Hepatic stellate cell (primary cell): Measurements from ENCODE around the gene EFEMP2.

Experiments used
- DNase-seq: peaks from one replicate; pipeline ENCODE4 v3.0.0; 2011; ENCODE audit warnings: low spot score

The EFEMP2 gene

GRCh38 chr11:65826984-65827735 lies 45.4 kb downstream of the EFEMP2 start:
- DNase-seq: no peak

GRCh38 chr11:65822776-65823528 lies 49.6 kb downstream of the EFEMP2 start:
- no peak for DNase-seq

- DNase-seq: no peak
Observed at GRCh38 chr11:65821107-65821506, 51.5 kb downstream of the EFEMP2 start.

GRCh38 chr11:65817835-65818680 lies 54.5 kb downstream of the EFEMP2 start:
- DNase-seq: peak; percentile 88

DNA sequence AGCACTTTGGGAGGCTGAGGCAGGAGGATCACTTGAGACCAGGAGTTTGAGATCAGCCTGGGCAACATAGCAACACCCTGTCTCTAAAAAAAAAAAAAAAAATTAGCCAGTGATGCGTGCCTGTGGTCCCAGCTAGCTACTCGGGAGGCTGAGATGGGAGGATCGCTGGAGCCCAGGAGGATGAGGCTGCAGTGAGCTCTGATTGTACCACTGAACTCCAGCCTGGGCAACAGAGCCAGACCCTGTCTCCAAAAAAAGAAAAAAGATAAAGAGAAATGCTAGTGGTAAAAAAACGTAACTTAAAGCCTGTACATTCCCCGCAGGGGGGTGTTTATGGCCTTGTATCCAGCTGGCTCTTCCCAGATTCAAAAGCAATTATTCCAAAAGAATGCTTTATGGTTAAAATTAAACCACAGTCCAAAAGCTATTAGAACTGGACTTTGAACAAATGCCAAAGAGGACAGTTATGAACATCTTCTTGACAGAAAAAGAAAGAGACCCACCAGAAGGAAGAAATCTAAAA lies 55.2 kb downstream of the EFEMP2 start:
- no peak for DNase-seq

- DNase-seq: no peak
Observed at GRCh38 chr11:65816696-65817095, 55.9 kb downstream of the EFEMP2 start.
